ENCODE results near the gene ATP6V0B. TPM values are rescaled to one million over a fixed set of nuclear protein-coding genes. Genes with fewer than 3 reads are reported as not detected.

Gene ATP6V0B
- total RNA-seq, 1 donor from 2014 or later, result 115 TPM

GRCh38 chr1:43991476-43992231 is 16.9 kb downstream of the ATP6V0B start, which contains the start of gene CCDC24:
CCDC24 (plus strand) TSS chr1:43991599; CDS start chr1:43991879, 280 bp downstream.
- H3K27me3 ChIP-seq, result no peaks in the 10 kb centered on the region
- H3K27ac ChIP-seq, result peak within 1 kb of the TSS; percentile 72 to 80
- peak within 1 kb of the TSS; percentile 71 to 72 for H3K4me3 ChIP-seq
- TF ChIP-seq CTCF (IDR thresholded peaks at IDR 0.05), result no peak
- no peaks in the 10 kb centered on the region for H3K36me3 ChIP-seq
- no peaks in the 10 kb centered on the region for H3K9me3 ChIP-seq
- intact Hi-C loops (cut with DNase I), result loop anchor here (1.0 to 10.0 kb wide), 5 partner anchors 17 to 1657 kb away; partner anchors contain the start of genes ATP6V0B, FOXJ3 and IPO13
- DNase-seq (ENCODE audit: low spot score in 2 of 2), result peak; percentile 69 to 95
- peaks cover 10 to 20% of the 10 kb centered on the region in 2 donors for H3K4me1 ChIP-seq

- H3K27me3 ChIP-seq, result no peaks in the 10 kb centered on the region
- TF ChIP-seq CTCF (IDR thresholded peaks at IDR 0.05), result no peak
- no peaks in the 10 kb centered on the region for H3K36me3 ChIP-seq
- DNase-seq (ENCODE audit: low spot score in 2 of 2), result no peak
- peaks cover 10 to 22% of the 10 kb centered on the region in 2 donors for H3K4me1 ChIP-seq
- H3K9me3 ChIP-seq, result no peaks in the 10 kb centered on the region
- intact Hi-C loops (cut with DNase I), result loop anchor here (5.0 to 10.0 kb wide), 2 partner anchors 45 to 1658 kb away; partner anchors contain the start of genes FOXJ3 and IPO13
- H3K4me3 ChIP-seq, result peak overlapping the region; percentile 71 to 72
- peak overlapping the region; percentile 72 to 80 for H3K27ac ChIP-seq
Observed at GRCh38 chr1:43992232-43992995, 17.7 kb downstream of the ATP6V0B start.

GRCh38 chr1:43993206-43993914 is 18.6 kb downstream of the ATP6V0B start:
- H3K4me3 ChIP-seq, result no peak overlapping the region
- no peak for TF ChIP-seq CTCF (IDR thresholded peaks at IDR 0.05)
- intact Hi-C loops (cut with DNase I), result loop anchor here (5.0 to 10.0 kb wide), 2 partner anchors 46 to 1659 kb away; partner anchors contain the start of genes FOXJ3 and IPO13
- H3K27me3 ChIP-seq, result no peaks in the 10 kb centered on the region
- H3K36me3 ChIP-seq, result no peaks in the 10 kb centered on the region
- H3K4me1 ChIP-seq, result peaks cover 10 to 22% of the 10 kb centered on the region in 2 donors
- no peaks in the 10 kb centered on the region for H3K9me3 ChIP-seq
- no peak for DNase-seq (ENCODE audit: low spot score in 2 of 2)
- no peak overlapping the region for H3K27ac ChIP-seq

GRCh38 chr1:43994071-43994470 is 19.3 kb downstream of the ATP6V0B start:
- Histone ChIP-seq H3K36me3 (no peaks in the 10 kb centered on the region), H3K27ac (no peak overlapping the region), H3K4me1 (peaks cover 10 to 22% of the 10 kb centered on the region in 2 donors), H3K4me3 (no peak overlapping the region), H3K27me3 (no peaks in the 10 kb centered on the region), H3K9me3 (no peaks in the 10 kb centered on the region)
- no peak for DNase-seq (ENCODE audit: low spot score in 2 of 2)
- intact Hi-C loops (cut with DNase I), result loop anchor here (5.0 to 10.0 kb wide), 2 partner anchors 47 to 1659 kb away; partner anchors contain the start of genes FOXJ3 and IPO13
- no peak for TF ChIP-seq CTCF (IDR thresholded peaks at IDR 0.05)
